Stimulated activated CD8-positive, alpha-beta memory T cell treated with anti-CD3 and anti-CD28 coated beads, Interleukin-7, amount 100 ng/mL, for 1 hour (primary cell): ENCODE measurements around the gene RANBP3L.

Experiments used
- DNase-seq, 2 donors: peaks; one replicate each; pipeline ENCODE4 v3.0.0-alpha.2; 2020; ENCODE audit warnings: low read depth in 2 of 2

RANBP3L gene

GRCh38 chr5:36243653-36244052, 58.0 kb downstream of the RANBP3L start:
- no peak for DNase-seq

GRCh38 chr5:36242534-36243485, 58.9 kb downstream of the RANBP3L start:
- no peak for DNase-seq

GRCh38 chr5:36241631-36242533, 59.8 kb downstream of the RANBP3L start, which contains the start of gene NADK2:
NADK2 (minus strand) TSS chr5:36241925; CDS start chr5:36241798, 127 bp downstream.
- peak; percentile 77 to 80 for DNase-seq

GRCh38 chr5:36240779-36241630, 60.7 kb downstream of the RANBP3L start:
- no peak for DNase-seq

GRCh38 chr5:36239370-36240293, 62.1 kb downstream of the RANBP3L start:
- no peak for DNase-seq

- no peak for DNase-seq
Measured at GRCh38 chr5:36238502-36239295, 63.0 kb downstream of the RANBP3L start.

- no peak for DNase-seq
Measured at GRCh38 chr5:36237751-36238150, 64.0 kb downstream of the RANBP3L start.

- no peak for DNase-seq
Measured at GRCh38 chr5:36236801-36237200, 64.9 kb downstream of the RANBP3L start.

GRCh38 chr5:36232533-36232932, 69.2 kb downstream of the RANBP3L start:
- no peak for DNase-seq

GRCh38 chr5:36230151-36230790, 71.4 kb downstream of the RANBP3L start:
- no peak for DNase-seq

- no peak for DNase-seq
Measured at GRCh38 chr5:36228505-36228904, 73.2 kb downstream of the RANBP3L start.

- DNase-seq, result no peak
Measured at GRCh38 chr5:36227046-36227445, 74.7 kb downstream of the RANBP3L start.

- no peak for DNase-seq
Measured at GRCh38 chr5:36222620-36223019, 79.1 kb downstream of the RANBP3L start.

GRCh38 chr5:36217988-36218387, 83.7 kb downstream of the RANBP3L start:
- no peak for DNase-seq

- no peak for DNase-seq
Measured at GRCh38 chr5:36217567-36217966, 84.1 kb downstream of the RANBP3L start.

- no peak for DNase-seq
Measured at GRCh38 chr5:36215910-36216309, 85.8 kb downstream of the RANBP3L start.

GRCh38 chr5:36214436-36214835, 87.3 kb downstream of the RANBP3L start:
- no peak for DNase-seq

- DNase-seq, result no peak
Measured at GRCh38 chr5:36209664-36210063, 92.0 kb downstream of the RANBP3L start.

- no peak for DNase-seq
Measured at GRCh38 chr5:36208786-36209185, 92.9 kb downstream of the RANBP3L start.
